GM18858 (cell line): Measurements from ENCODE around the gene UBQLN4.

Experiments used
- ATAC-seq: cut with Tn5 transposase; IDR thresholded peaks from one replicate; pipeline ENCODE4 v1.9.1; 2021; ENCODE audit not compliant: unreplicated experiment

The UBQLN4 gene

DNA sequence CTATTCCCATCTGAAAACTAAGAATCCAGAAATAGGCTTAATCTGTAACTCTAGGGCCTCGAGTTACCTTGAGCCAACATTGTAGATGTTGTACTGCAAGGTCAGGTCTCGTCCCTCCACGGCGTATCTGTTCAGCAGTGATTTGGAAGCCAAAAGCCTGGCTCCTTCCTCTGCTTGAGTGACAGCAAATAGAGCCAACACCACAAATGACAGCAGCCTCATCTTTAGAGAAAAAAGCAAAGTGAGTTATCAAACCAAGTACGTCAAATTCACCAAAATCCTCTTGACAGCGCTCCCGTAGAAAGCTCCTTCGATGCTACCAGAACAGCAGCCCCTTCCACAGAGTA, 33.7 kb downstream of the UBQLN4 start:
- ATAC-seq, result no peak

- no peak for ATAC-seq
Observed at GRCh38 chr1:156014829-156015228, 38.8 kb downstream of the UBQLN4 start.

DNA sequence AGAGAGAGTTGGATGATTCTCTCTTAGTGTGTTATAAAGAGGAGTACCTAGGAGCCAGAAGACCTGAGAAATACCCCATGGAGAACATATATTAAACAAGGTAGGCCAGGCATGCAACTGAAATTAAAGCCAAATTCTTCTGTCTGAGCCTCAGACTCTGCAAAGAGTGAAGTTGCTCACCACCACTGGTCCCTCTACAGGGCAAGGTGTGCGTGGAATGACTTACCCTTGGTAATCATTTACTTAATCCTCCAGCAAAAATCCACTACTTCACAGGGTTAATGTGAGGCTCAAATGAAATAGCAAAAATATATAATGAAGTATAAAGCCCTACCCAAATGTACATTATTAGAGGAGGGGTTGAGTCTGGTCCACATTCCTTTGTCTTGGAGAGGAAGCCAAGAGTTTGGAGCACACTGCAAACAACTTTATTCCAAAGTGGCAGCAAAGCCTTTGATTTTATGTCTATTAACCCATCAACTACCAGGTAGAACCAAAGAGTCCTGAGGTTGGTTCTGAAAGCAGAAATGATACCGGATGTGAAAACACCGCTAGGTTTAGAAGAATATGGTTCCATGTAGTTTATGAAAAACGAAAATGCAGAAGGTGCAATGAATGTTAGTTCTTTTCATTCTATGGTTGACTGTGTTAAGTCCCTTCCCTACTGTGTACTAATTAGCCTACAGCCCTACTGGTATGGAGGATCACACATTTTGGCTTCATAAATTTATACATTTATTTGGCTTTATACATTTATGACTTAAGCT, 41.4 kb downstream of the UBQLN4 start:
- ATAC-seq, result peak; percentile 82

GRCh38 chr1:156009404-156009803, 44.2 kb downstream of the UBQLN4 start:
- no peak for ATAC-seq

- ATAC-seq, result no peak
Observed at GRCh38 chr1:156006666-156007376, 46.8 kb downstream of the UBQLN4 start.

- ATAC-seq, result no peak
Observed at GRCh38 chr1:156004843-156005584, 48.6 kb downstream of the UBQLN4 start.

- no peak for ATAC-seq
Observed at GRCh38 chr1:156003923-156004188, 49.7 kb downstream of the UBQLN4 start.

DNA sequence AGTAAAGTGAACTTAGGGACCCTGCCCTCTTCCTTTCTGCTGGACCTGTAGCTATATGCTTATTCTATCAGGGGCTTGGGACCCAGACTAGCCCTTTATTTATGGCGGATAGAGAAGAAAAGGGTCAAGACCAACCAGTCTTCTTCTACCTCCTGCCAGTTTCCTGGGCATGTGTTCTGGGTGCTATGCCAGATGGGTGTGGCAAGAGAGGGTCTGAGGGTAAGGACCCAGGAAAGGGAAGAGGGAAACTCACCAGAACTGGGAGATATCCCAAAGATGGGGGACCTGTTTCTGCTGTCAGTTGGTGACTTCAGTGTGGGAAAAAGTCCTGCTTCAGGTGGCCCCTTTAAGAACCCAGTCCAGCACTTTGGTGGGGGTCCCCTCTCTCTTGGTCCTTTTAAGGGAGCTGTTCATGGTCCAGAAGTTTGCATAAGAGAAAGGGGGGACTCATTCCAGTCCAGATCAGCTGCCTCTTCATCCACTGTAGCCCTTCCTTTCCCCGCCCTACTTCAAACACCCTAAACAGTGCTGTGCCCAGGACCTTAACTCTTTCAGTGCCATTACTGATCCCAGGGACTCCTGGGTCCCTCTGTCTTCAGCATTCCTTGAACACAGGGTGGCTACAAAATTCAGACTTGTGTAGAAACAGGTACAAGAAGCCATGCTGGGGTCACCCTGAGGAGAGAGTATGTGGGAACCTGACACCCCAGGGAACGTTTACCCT, 51.2 kb downstream of the UBQLN4 start:
- ATAC-seq, result no peak

DNA sequence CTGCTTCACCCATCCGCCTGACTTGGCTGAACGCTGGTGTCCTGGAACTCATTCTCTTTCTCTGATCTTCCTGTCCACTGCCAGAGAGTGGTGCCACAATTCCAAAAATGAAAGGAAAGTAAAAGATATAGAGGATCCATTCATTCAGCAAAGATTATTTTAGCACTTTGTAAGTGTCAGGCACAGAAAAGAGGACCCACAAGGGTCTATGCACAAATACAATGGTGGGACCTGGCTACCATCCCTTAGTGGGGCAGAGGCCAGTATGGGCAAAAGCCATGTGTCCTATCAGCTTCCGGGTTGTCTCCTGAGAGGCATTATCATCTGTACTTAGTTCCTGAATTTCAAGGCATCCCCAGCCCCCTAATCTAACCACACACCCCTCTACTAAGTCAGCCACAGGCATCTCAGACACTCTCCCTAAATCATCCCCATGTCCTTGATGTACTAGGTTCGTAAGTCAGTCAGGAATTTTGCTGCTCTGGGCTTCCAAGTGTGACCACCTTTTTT, 51.9 kb downstream of the UBQLN4 start:
- ATAC-seq, result no peak

GRCh38 chr1:156001021-156001661, 52.5 kb downstream of the UBQLN4 start:
- ATAC-seq, result no peak

DNA sequence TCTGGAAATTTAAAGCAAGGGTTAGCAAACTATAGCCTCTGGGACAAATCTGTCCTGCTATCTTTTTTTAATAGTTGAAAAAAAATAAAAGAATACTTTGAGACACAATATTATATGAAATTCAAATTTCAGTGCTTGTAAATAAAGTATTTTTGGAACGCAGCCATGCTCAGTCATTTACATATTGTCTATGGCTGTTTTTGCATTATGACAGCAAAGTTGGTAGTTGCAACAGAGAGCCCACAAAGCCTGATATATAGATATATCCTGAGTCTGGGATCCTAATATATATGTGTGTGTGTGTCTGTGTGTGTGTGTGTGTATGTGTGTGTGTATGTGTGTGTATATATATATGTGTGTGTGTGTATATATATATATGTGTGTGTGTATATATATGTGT, 53.6 kb downstream of the UBQLN4 start:
- no peak for ATAC-seq

DNA sequence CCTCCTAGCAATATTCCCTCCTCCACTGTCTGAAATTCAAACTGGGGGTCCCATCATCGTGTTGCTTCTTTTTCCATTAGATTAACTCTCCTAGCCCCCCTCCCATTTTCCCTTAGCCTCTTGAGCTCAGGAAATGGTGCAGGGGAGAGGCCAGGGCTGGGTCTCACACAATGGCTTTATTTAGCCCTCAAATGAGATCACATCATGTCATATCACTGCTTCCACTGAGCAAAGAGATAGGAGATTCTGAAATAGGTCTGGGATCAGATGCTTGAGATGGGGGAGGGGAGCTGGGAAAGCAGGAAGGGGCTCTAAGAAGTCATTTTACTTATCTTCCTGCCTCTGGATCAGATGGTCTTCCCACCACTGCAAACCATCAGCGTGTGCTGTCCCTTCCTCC, 57.4 kb downstream of the UBQLN4 start:
- ATAC-seq, result no peak

DNA sequence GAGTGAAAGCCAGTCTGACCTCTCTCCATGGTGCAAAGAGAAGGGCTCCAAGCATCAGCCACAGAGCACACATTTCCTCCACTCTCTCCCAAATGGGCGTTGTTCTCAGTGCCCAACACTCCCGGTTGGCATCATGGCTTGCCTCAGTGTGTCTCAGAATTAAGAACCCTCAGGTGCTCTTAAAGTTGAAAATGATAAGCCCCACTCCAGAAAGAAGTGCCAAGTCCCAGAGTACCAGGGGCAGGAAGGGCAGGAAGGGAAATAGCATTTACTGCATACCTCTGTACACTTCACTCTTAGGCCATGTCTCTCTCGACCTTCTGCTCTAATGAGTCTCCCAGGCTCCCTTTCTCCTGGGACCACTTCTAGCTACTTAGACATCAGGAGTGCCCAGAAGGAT, 60.0 kb downstream of the UBQLN4 start:
- no peak for ATAC-seq

DNA sequence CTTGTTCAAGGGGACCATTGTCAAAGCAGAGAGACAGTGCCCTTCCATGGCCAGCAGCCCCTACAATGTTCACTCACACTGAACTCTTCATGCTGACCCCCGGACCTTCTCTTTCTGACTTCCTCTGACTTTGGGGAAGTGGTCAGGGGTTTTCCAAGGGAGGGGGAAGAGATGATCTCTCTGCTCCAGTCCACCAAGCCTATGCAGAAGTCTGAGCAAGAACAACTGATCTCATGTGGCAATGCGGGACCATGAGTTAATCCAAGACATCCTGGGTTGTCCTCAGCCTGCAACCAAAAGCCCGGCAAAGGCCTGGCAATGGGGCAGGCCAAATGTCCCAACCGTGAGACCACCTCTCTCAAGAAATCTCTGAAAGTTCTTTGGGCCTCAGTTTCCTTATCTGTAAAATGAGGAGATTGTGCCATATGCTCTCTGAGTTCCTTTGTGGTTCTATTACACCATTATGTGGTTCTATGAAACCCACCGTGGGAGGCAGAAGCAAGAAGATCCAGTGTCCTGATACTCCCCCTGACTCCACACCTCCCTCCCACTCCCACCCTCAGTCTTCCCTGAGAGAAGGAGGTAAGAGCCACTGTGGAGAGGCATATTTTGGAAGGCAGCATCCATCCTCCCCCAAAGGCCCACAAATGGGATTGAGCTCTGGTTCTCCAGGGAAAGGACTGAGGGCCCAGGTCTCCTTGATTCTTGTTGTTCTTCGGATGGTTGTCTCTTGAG, 63.4 kb downstream of the UBQLN4 start:
- no peak for ATAC-seq

GRCh38 chr1:155989242-155990004, 64.2 kb downstream of the UBQLN4 start:
- ATAC-seq, result no peak
